Erythroblast (primary cell): ENCODE results near the gene GPR149.

Source experiments
- GATA1 ChIP-seq: IDR thresholded peaks from 2 replicates; pipeline ENCODE4 v1.6.1; 2011; ENCODE audit warnings: low read depth, mild to moderate bottlenecking, control low read depth, low read length, moderate library complexity
- POLR2A ChIP-seq: IDR thresholded peaks from 2 replicates; pipeline ENCODE4 v1.6.1; 2011; ENCODE audit warnings: mild to moderate bottlenecking, low read length

- no peak for TF ChIP-seq POLR2A
- TF ChIP-seq GATA1, result no peak
These were observed 39.6 kb upstream of the GPR149 start for GRCh38 chr3:154469585-154469984.
